SU-DHL-6 (cell line): Measurements from ENCODE around the gene ZNF430.

ENCODE experiments used
- H2AFZ ChIP-seq: fragments of 200-600 bp; sonication (generic); 2 replicates; pipeline ENCODE4 v1.6.1; 2014; ENCODE audit warnings: low read depth, mild to moderate bottlenecking, moderate library complexity, mixed read lengths, antibody characterized with exemption, low read length; ENCODE audit not compliant: severe bottlenecking
- H3F3A ChIP-seq: fragments of 200-600 bp; shearing (Covaris generic); 2 replicates; pipeline ENCODE4 v1.6.0; 2016; ENCODE audit warnings: antibody characterized with exemption, mild to moderate bottlenecking; ENCODE audit not compliant: insufficient read depth
- H3K27ac ChIP-seq: fragments of 200-600 bp; sonication (generic); 2 replicates; pipeline ENCODE4 v1.5.1; 2016; ENCODE audit warnings: low read depth, mild to moderate bottlenecking, low read length, moderate library complexity, mixed read lengths
- H3K27me3 ChIP-seq: fragments of 200-600 bp; sonication (generic), shearing (Covaris generic); 2 replicates; pipeline ENCODE4 v1.6.0; 2014; ENCODE audit warnings: mild to moderate bottlenecking, low read length
- H3K36me3 ChIP-seq: fragments of 200-600 bp; sonication (generic); 2 replicates; pipeline ENCODE4 v1.6.1; 2014; ENCODE audit warnings: mild to moderate bottlenecking, low read length, mixed read lengths
- H3K4me2 ChIP-seq: fragments of 300-600, 200-600 bp; shearing (Covaris generic), sonication (generic); 2 replicates; pipeline ENCODE4 v1.6.0; 2014; ENCODE audit warnings: low read length, low read depth, mild to moderate bottlenecking; ENCODE audit not compliant: poor library complexity, severe bottlenecking
- H3K4me3 ChIP-seq: fragments of 200-600 bp; sonication (generic); 2 replicates; pipeline ENCODE4 v1.5.1; 2014; ENCODE audit warnings: antibody characterized with exemption, low read length, mild to moderate bottlenecking, mixed read lengths; ENCODE audit not compliant: insufficient read depth, poor library complexity, severe bottlenecking
- H3K79me2 ChIP-seq: fragments of 200-600 bp; sonication (generic); 2 replicates; pipeline ENCODE4 v1.6.1; 2014; ENCODE audit warnings: mild to moderate bottlenecking, low read length, moderate library complexity; ENCODE audit not compliant: insufficient read depth
- H3K9ac ChIP-seq: fragments of 200-600 bp; sonication (generic); 2 replicates; pipeline ENCODE4 v1.7.0; 2014; ENCODE audit warnings: mild to moderate bottlenecking, low read length
- H3K9me2 ChIP-seq: fragments of 200-600 bp; sonication (generic); replicated peaks from 2 replicates; pipeline ENCODE4 v1.6.1; 2014; ENCODE audit warnings: low read length; ENCODE audit not compliant: insufficient read depth
- H3K9me3 ChIP-seq: fragments of 200-600 bp; sonication (generic); 2 replicates; pipeline ENCODE4 v1.6.1; 2014; ENCODE audit warnings: low read length, mixed read lengths; ENCODE audit not compliant: insufficient read depth
- H4K20me1 ChIP-seq: fragments of 200-600 bp; sonication (generic); 2 replicates; pipeline ENCODE4 v1.6.1; 2014; ENCODE audit warnings: low read depth, mild to moderate bottlenecking, antibody characterized with exemption, low read length, moderate library complexity, mixed read lengths
- CTCF ChIP-seq: fragments of 200-600 bp; sonication (generic); IDR thresholded peaks from one replicate; pipeline ENCODE4 v1.5.1; 2017; ENCODE audit warnings: antibody characterized with exemption, mild to moderate bottlenecking, low read length, moderate library complexity; ENCODE audit not compliant: insufficient read depth, poor library complexity, severe bottlenecking
- EZH2phosphoT487 ChIP-seq: fragments of 200-600 bp; sonication (generic), shearing (Covaris generic); conservative IDR thresholded peaks from 2 replicates; pipeline ENCODE4 v1.6.1; 2018; ENCODE audit warnings: mild to moderate bottlenecking, antibody characterized with exemption, low read length, moderate library complexity, mixed read lengths

The ZNF430 gene

GRCh38 chr19:21022996-21023395, 2.5 kb downstream of the ZNF430 start:
- peaks cover 5% of the 10 kb centered on the region; the same call in 1 of the 2 replicates for H3F3A ChIP-seq
- no peak overlapping the region for H2AFZ ChIP-seq
- H3K9ac ChIP-seq = peak overlapping the region; percentile 89
- peaks cover 75% of the 10 kb centered on the region for H3K79me2 ChIP-seq
- no peaks in the 10 kb centered on the region for H3K27me3 ChIP-seq
- H3K4me2 ChIP-seq = peak overlapping the region; percentile 75
- H3K4me3 ChIP-seq = no peak overlapping the region
- no peak overlapping the region for H3K27ac ChIP-seq
- peaks cover 3% of the 10 kb centered on the region; the same call in 1 of the 2 replicates for H4K20me1 ChIP-seq
- TF ChIP-seq EZH2phosphoT487 (no peak), CTCF (no peak)
- peaks cover 22% of the 10 kb centered on the region for H3K36me3 ChIP-seq
- no peaks in the 10 kb centered on the region for H3K9me2 ChIP-seq
- no peaks in the 10 kb centered on the region for H3K9me3 ChIP-seq

- Histone ChIP-seq H3K79me2 (peaks cover 84% of the 10 kb centered on the region), H2AFZ (no peak overlapping the region), H3K9me2 (no peaks in the 10 kb centered on the region), H4K20me1 (peaks cover 3% of the 10 kb centered on the region; the same call in 1 of the 2 replicates), H3K9me3 (no peaks in the 10 kb centered on the region), H3F3A (peaks cover 2% of the 10 kb centered on the region; the same call in 1 of the 2 replicates), H3K4me2 (no peak overlapping the region), H3K36me3 (peaks cover 26% of the 10 kb centered on the region), H3K27me3 (no peaks in the 10 kb centered on the region), H3K9ac (no peak overlapping the region), H3K4me3 (no peak overlapping the region), H3K27ac (no peak overlapping the region)
- no peak for TF ChIP-seq EZH2phosphoT487
- TF ChIP-seq CTCF = no peak
Measured at GRCh38 chr19:21023901-21024300, 3.4 kb downstream of the ZNF430 start.

GRCh38 chr19:21028969-21029268, 8.5 kb downstream of the ZNF430 start:
- Histone ChIP-seq H3K27me3 (no peaks in the 10 kb centered on the region), H3K9me3 (no peaks in the 10 kb centered on the region), H3K36me3 (peaks cover 18% of the 10 kb centered on the region), H3K9me2 (no peaks in the 10 kb centered on the region), H3K9ac (no peak overlapping the region), H3K4me2 (no peak overlapping the region), H4K20me1 (peaks cover 15% of the 10 kb centered on the region), H3F3A (no peaks in the 10 kb centered on the region), H2AFZ (no peak overlapping the region), H3K79me2 (peaks cover 98% of the 10 kb centered on the region), H3K4me3 (no peak overlapping the region), H3K27ac (no peak overlapping the region)
- no peak for TF ChIP-seq CTCF
- no peak for TF ChIP-seq EZH2phosphoT487

- Histone ChIP-seq H3F3A (no peaks in the 10 kb centered on the region), H3K27me3 (no peaks in the 10 kb centered on the region), H3K27ac (no peak overlapping the region), H2AFZ (no peak overlapping the region), H3K4me2 (no peak overlapping the region), H3K9me3 (peaks cover 10% of the 10 kb centered on the region; the same call in 1 of the 2 replicates), H3K79me2 (peaks cover 82% of the 10 kb centered on the region), H3K4me3 (no peak overlapping the region), H3K36me3 (peaks cover 77% of the 10 kb centered on the region), H4K20me1 (no peaks in the 10 kb centered on the region; the same call in 1 of the 2 replicates), H3K9me2 (no peaks in the 10 kb centered on the region), H3K9ac (no peak overlapping the region)
- no peak for TF ChIP-seq EZH2phosphoT487
- no peak for TF ChIP-seq CTCF
Measured at GRCh38 chr19:21045028-21045427, 24.6 kb downstream of the ZNF430 start.
